COR-L47 (cell line): ENCODE data around the gene DLG5.

Experiments used
- DNase-seq: peaks from one replicate; lab custom pipeline; 2025; lab: John Stamatoyannopoulos, UW

The DLG5 gene

DNA sequence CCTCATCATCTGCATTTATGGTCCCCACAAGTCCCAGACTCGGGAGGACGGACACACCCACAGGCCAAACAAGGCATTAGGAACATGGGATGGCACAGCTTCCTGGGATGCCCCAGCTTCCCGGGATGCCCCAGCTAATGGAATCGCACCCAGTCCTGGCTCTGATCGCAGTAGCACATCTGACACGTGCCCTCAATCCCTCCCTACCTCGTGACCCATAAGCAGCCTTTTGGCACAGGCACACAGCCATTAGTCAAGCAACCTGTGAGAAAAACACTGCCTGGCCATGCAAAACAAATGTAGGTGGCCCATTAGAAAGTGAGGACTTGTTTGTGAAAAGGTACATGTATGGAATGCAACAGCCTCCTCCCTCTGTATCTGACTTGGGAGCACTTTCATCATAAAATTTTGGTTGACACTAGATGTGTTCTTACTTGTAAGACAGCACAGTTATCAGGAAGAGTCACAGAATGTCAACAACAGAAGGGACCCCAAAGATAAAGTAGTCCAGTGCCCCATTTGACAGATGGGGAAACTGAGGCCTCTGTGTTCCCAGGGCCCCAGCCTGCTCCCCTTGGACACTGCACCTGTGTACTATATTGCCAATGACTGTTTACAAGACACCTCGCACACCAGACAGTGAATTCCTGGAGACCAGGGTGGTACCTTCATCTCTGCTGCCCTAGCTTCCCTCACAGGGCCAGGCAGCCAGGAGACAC, 34.4 kb downstream of the DLG5 start:
- no peak for DNase-seq

DNA sequence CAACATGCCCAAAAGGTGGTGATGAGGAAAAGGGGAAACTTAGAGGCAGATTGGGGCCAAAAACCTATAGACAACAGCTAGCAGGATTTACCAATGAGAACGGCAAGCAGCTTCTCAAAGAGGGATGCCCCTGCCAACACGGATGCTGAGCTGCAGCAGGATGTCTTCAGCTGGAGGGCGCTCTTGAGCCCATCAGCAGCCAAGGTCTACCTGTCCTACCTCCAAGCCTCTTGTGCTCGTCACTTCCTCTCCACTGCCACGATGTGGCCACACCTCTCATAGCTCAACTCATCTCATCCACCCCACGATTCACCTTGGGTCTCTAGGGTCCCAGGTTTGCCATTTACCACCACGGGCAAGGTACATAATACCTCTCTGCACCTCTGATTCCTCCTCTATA, 36.5 kb downstream of the DLG5 start:
- DNase-seq = no peak

DNA sequence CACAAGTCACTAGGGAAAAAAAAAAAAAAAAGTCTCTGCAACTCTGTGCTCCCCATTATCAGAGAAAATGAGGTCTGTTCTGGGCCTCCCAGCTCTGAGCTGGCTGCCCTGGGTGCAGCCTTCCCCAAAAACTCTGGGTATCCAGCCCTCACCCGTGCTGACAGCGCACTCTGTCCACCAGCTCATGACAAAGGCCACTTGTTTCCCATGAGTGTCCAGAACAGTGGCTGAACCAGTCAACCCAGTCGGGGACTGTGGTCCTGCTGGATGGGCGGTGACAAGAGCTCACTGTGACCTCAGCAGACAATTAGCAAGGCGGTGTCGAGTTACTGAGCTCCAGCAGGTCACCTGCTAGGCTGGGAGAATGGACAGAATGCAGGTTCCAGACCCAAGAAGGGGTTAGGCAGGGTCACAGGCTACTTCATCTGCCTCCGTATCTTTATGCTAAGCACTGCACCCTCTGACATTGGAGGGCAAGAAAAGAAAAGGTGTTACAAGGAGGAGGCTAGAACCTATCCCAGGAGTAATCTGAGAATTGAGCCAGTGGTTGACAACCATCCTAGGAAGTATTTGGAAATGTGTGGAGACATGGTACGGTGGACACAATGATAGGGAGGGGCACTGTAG, 37.2 kb downstream of the DLG5 start:
- no peak for DNase-seq

DNA sequence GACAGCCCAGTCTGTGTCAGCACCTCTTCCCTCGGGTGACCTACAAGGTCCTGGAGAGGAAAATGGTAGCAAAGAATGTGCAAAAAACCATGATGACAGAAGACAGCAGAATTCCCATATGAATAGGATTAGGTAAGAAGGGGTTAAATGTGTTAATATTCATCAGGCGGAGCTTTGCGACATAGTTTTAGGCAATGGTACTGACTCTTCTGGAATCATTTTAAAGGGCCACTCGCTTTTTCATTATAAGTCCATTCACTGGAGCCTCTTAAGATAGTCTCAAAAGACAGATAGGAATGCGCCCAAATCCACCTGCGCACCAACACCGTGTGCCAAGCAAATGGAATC, 38.2 kb downstream of the DLG5 start:
- no peak for DNase-seq

DNA sequence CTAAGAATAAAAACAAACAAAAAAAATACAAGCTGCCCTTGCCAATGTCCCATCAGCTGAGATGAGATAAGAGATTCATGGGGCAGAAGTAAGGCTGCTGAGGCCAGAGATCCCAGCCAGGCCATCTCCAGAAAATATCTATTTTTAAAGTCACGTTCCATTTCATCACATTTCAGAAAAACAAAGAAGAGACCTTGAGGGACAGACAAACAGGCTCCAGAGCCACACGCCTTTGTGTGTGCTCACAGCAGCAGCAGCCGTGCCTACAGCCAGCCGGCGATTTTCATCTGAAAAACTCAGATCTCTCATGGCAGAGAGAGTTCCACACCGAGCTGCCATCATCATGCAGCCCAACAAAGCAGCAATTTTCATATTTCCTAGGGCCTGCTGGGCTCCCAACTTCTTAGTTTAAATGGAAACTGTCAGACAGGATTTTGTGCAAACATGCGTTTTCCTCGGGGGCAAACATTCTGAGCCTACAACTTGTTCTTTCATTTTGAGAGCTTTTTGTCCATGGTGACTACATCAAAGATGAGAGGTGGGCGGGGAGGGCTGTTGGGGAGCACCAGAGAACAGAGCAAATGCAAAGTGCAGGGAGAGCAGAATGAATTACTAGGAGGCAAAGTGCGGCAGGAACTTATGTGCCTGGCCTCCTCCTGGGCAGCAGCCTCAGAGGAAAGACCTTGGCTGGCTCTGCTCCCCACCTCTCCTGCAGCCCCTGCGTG, 38.8 kb downstream of the DLG5 start:
- DNase-seq = no peak

DNA sequence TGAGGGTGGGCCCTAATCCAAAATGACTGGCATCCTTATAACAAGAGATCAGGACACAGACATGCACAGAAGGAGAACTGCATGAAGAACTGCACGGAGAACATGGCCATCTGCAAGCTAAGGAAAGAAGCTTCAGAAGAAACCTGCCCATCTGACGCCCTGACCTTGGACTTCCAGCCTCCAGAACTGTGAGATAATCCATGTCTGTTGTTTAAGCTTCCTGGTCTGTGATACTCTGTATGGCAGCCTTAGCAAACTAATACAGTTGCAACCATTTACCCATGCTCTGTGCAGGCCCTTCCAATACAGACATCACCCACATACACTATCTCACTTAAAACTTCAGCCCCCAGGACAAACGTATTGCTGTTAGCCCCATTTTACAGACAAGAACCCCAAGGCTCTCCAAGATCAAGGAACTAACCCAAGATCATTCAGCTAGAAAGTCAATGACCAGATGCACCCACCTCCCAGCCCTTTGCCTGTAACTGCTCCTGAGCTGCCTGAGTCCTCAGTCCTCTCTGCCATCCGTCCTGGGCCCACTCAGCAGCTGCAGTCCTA, 39.7 kb downstream of the DLG5 start:
- no peak for DNase-seq

DNA sequence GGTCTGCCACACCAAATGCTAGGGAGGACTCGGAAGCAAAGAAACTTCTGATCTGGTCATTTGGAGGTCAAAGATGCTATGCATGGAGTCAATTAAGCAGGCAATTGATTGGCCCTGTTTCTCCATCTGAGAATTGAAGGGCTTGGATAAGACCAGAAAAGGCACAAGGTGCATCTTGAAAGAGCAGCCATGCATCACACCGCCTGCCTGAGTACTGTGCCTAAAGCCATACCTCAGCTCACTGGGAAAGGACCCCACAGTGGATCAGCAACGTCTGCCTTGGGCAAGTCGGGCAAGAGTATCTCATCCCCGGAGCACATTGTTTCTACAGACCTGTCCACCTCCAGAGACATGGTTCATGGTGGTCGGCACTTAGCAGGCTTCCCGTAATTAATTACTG, 42.4 kb downstream of the DLG5 start:
- DNase-seq = no peak

DNA sequence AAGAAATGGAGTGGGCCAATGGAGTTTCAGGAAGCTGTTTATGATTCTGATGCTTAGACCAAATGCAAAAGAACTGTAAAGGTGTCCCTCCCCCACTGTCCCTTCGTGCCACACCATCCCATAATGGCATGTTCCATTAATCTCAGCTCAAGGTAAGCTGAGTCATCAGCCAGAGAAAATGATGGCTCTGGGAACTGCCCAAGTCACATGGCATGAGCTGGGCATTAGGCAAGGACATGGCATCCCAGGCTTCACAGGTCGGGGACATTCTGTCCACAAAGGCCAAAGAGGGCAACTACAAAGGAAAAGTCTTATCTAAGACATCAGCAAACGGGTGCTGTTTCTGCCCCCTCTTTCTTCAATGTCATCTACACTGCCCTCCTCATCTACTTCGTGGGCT, 44.9 kb downstream of the DLG5 start:
- DNase-seq = no peak

DNA sequence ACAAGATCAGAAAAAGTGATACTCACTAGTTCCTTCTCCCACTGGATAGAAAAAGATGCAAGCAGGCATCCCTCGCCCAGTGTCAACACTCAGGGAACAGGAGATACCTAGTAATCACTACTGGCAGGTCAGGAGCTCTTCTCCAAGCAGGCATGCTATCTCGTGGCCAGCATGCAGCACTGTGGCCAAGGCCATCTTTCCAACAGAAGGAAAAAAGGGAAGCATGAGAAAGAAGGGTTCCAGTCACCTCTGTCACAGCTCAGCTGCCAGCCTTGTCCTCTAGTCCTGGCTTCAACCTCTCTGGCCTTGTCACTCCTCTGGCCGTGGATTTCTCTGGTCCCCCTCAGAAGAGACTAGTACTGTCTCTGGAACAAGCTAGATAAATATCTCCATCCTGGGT, 45.3 kb downstream of the DLG5 start:
- DNase-seq = no peak

DNA sequence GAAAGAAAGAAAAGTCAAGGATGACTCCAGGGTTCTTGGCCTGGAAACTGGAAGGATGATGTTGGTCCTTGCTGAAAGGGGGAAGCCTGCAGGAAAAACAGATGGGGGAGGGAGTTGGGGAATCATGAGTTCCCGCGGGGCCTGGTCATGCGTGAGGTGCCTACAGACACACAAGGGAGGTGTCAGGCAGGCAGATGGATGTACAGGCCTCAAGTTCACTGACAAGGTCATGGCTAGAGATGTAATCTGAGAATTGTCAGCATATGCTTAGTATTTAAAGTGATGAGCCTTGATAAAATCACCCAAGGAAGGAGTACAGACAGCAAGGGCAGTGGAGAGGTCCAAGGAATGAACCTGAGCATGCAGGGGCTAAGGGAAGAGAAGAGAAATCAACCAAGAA, 46.8 kb downstream of the DLG5 start:
- no peak for DNase-seq

DNA sequence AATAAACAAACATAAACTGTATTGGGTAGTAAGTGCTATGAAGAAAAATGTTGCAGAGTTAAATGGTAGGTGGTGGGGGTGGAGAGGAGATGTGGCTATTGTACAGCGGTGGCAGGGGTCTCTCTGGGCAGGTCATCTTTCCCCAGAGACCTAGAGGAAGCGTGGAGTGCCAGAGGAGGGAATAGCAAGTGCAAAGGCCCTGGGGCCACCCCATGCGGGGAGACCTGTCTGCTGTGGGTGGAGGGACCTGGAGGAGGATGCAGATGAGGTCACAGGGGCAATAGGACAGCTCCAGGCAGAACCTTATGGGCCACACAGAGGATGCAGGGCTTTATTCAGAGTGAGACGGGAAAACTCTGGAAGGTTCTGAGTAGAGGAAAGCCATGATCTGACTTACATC, 47.5 kb downstream of the DLG5 start:
- no peak for DNase-seq

DNA sequence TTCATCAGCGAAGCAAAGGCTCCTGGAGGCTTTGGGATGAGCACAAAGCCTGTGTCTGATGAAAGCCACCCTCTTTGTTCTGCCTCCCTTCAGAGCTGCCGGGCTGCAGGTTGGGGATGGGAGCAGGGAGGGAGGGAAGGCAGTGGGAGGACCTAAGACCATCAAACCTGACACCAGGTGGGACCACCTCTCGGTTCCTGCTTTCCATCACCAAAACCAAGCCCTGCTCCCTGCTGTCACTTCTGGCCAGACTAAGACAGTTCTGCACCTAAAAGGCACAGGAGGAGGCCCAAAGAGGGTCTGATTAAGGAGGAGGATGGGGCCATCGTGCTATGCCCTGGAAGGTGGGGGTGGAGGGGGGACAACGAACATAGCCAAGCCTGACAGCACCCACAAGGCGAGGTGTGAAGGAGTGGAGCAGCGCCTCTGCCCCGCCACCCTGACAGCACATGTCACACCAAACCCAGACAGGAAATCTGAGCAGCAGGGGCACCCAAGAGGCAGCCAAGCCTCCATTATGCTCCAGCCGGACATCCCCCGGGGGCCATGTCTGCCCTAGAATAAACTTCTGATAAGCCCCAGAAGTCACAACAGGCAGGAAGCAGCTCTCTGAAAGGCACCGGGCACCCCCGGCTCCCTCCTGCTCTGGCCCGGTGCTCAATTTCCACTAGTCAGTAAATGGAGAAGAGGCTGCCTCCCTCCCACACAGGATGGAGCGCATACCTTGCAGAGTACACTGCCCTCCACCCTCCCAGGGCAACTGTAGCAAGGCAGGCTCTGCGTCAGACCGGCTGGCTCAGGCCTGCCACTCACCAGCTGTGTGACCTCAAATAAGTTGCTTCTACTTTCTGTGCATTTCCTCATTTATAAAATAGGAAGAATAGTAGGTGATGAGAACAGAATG, 48.9 kb downstream of the DLG5 start:
- peak; percentile 52 for DNase-seq

DNA sequence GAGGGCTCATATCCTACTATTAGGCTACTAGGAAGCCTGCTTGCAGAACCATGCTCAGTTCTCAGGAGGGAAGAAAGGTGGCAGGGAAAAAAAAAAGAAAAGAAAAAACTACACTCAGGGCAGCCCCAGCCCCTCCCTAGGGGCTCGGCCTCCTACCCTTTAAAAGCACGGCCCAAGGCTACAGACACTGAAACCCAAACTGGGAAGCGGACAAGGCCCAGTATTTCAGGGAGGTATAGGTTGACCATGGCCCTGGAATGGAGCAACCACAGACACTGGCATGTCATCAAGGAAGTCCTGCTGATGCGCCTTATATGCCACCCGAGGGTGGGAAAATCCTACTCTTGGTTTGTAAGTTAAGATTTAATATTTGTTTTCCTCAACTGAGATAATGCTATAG, 50.8 kb downstream of the DLG5 start:
- DNase-seq = no peak

DNA sequence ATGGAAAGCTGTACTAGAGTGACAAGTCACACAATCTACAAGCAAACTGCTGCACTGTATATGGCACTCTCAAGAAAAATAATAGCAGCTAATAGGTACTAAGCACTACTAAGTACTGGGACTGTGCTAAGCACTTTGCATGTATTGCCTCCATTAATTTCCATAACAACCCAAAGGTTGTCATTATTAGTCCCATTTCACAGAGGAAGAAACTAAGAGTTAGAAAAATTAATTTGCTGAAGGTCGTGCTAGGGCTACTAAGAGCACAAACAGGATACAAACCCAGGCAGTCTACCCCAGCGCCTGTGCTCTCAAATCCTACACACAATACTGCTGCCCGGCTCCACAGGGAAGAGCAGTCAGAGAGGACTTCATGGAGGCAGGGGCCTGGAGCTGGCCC, 51.7 kb downstream of the DLG5 start:
- no peak for DNase-seq

DNA sequence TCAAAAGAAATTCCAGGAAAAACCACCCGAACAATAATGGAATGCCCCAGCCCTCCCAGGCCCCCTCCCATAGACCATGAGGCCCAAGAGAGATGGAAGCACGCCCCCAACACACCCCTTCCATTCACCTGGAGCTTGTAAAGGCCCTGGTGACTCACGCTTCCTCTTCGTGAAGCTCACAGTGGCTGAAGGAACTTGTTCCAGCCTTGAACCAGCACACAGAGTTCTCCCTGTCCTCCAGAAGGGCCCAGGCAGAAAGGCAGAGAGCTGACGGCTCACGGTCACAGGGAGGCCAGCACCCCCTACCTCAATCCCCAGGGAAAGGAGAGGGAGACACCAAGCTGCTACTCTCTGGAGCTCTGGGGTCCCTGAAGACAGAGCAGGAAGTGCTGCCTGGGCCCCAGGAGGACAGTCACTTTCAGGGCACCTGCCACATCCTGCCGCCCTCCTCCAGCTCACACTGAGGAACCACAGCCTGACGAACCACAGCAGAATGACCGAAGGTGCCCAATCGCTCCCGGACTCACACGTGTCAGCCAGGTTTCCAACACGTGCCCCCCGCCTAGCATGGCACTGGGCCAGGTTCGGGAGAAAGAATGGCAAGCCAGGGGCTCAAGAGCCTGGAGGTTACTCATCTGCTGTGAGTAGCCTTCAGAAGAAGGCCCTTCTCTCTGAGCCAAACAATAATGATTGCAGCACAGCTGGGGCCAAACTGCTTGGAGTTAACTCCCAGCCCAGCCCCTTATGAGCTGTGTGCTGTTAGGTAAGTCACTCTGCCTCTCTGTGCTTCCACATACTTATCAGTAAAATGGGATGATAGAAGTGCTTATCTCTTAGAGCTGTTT, 52.8 kb downstream of the DLG5 start:
- DNase-seq = peak; percentile 59

DNA sequence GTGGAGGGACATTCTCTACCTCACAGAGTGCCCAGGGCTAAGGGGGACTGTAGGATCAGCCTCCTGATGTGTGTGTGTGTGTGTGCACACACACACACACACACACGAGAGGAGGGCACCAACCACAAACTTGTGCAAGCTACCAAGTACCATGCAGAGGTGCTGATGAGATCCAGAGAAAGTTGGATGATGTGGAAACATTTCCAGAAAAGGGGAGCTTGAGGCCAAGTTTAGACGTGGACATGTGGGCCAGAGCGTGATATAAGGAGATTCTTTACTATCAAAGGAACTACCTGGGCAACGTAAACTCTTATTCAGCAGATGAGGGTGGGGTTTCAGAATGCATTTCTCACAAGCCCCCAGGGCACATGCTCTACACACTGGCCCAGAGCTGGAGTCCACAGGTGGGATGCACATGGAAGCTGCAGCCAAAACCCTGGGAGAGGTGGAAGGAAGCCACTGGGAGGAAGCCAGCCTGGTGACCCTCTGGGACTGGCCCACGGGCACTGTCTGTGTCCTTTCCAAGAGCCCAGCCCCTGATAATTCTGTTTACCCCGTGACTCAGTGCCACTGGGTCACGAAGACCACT, 53.5 kb downstream of the DLG5 start:
- DNase-seq = no peak

DNA sequence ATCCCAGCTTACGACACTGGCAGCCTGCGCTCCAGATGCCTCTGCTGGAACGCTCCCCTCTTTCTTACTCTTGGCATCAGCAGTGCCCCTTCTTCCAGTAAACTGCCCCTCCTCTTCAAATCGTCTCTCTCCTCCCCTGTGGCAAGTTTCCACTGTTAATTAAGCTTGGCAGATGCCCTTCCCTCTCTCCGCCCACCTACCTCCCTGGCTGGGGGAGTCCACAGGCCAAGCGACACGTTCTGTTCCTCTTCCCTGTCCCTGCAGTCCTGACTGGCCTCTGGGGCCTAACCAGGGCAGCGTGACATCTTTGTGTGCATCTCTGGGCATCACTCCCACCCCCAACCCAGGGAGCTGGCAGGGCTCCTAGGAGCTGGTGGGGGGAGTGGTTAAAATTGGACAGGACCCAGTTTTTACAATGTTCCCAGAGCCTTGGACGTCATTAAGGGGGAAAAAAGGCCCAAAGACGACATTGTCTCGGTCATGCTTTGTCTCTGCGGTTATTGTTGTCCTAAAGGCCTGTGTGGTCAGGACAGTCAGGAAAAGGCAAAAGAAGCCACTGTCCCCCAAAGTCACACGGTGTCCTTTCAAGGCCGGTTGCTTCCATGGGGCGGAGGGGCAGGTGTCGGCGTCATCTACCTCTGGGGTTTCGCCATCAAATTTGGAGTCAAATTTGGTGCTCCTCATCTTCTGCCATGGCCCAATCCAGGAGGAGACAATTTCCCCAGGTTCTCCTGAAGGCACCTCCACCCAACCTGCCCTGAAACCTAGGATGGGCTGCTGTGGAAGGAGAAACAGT, 54.2 kb downstream of the DLG5 start:
- peak; percentile 25 for DNase-seq

DNA sequence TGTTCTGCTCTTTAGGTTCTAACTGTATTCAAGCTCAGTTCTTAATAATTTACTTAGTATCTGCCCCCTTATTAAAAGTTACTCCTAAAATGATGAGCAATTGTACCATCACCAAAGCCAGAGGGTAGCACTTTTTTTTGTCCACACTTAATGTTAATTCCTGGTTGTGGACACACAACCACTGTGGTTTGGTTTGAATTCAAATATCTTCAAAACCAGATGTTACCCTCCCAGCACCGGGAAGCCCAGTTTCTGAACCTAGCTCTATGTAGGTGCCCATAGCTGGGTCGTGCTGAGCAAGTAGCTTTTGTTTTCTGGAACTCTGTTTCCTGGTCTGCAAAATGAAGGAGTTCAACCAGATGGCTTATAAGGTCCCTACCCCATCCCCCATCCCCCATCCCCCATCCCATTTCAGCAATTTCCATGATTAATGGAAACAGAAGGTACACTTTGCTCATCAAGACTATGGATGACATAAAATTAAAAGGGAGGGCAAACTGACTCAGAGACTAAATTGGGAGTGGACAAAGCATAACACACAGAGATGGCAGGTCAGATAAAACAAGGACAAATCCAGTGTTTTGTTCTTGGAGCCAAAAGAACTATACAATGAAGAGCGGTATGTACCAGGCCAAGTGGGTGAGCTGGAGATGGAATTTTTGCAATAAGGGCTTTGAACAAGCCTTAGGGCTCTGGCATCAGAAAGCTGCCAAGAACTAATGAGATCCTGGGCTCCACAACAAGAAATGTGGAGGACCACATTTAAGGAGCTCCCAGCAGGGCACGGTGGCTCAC, 56.7 kb downstream of the DLG5 start:
- DNase-seq = no peak

DNA sequence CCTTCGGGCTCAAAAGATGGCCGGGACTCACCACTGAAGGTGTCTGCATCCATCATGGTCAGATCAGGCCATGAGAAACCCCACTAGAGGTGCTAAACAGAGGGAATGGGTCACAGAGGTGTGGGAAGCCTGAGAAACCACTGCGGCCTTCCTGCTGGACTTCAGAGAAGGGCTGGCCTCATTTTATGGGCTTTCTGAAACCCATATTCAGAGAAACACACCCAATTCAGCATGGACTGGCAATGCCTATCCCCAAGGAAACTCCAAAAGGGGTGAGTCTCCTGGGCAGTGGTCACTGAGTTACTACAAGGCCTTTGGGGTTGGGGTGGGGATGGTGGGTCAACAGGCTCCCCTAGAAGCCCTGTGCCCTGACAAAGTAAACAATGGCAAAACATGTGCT, 58.0 kb downstream of the DLG5 start:
- no peak for DNase-seq
